ENCODE data around the gene ANKRD11. TPM values are rescaled to one million over a fixed set of nuclear protein-coding genes. Genes with fewer than 3 reads are reported as not detected.

The ANKRD11 gene
- total RNA-seq, 4 donors from 2014 or later: 49.8 to 114 (median 82.2) TPM

DNA sequence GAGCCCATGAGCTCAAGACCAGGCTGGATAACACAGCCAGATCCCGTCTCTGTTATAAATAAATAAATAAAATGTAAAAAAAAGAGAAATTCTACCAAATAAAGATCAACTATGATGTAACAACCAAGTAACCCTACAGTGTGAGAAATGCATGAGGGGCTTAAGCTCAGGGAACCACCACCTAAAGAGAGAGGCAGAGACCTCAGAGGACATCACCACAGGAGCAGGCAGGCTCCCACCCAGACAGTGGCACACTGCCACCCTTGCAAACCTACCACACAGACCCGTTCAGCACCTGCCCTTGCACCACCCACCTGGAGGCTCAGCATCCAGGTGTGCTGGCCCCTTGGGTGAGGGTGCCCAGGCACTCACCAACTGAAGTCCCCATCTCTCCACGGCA, 45.6 kb downstream of the ANKRD11 start:
- DNase-seq (ENCODE audit: low spot score) (no peak), ATAC-seq (ENCODE audit: low FRiP score) (no peak)
- TF ChIP-seq, protein P1, sequence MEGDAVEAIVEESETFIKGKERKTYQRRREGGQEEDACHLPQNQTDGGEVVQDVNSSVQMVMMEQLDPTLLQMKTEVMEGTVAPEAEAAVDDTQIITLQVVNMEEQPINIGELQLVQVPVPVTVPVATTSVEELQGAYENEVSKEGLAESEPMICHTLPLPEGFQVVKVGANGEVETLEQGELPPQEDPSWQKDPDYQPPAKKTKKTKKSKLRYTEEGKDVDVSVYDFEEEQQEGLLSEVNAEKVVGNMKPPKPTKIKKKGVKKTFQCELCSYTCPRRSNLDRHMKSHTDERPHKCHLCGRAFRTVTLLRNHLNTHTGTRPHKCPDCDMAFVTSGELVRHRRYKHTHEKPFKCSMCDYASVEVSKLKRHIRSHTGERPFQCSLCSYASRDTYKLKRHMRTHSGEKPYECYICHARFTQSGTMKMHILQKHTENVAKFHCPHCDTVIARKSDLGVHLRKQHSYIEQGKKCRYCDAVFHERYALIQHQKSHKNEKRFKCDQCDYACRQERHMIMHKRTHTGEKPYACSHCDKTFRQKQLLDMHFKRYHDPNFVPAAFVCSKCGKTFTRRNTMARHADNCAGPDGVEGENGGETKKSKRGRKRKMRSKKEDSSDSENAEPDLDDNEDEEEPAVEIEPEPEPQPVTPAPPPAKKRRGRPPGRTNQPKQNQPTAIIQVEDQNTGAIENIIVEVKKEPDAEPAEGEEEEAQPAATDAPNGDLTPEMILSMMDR (IDR thresholded peaks at IDR 0.05): no peak

DNA sequence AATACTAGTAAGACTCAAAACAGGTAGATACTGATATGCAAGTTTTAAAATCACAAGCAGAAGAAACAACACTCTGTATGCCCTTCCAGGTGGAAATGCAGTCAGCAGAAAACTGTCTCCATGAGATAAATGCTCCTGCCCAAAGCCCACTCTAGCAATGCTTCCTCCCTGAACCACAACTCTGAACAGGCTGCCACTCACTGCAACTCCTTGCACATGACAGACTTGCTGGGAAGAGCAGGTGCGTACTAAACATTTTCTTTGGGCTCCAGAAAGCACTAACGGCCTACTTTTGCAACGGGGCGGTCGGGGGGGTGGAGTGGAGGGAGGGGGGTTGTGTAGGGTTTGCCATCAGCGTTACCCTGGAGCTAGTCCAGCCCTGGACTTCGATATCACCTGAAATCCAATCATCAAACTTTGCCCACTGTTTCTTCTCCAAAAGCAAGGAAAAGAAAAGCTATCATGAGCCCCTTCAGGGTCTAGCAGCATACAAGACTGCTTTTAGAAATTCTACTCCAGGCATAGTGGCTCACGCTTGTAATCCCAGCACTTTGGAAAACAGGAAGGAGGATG, 46.1 kb downstream of the ANKRD11 start:
- DNase-seq (ENCODE audit: low spot score): no peak
- TF ChIP-seq, protein P1 (IDR thresholded peaks at IDR 0.05): no peak
- no peak for ATAC-seq (ENCODE audit: low FRiP score)

DNA sequence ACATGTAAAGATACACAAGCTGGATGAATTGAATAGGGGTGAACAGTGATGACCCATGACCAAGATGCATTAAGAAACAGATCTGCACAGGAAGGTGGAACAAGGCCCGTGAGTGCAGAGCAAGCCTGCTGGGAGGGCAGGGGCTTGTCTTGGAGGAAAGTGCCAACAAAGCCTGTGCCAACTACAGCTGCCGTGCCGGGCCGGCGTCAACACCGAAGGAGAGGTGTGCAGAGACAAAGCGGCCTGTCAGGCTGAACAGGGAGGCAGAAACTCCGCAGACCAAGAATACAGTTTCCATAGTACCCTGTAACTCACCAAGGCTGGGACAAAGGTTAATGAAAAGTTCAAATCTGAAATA, 46.7 kb downstream of the ANKRD11 start:
- TF ChIP-seq, protein P1 (IDR thresholded peaks at IDR 0.05): no peak
- DNase-seq (ENCODE audit: low spot score) (no peak), ATAC-seq (ENCODE audit: low FRiP score) (peak; percentile 2)

DNA sequence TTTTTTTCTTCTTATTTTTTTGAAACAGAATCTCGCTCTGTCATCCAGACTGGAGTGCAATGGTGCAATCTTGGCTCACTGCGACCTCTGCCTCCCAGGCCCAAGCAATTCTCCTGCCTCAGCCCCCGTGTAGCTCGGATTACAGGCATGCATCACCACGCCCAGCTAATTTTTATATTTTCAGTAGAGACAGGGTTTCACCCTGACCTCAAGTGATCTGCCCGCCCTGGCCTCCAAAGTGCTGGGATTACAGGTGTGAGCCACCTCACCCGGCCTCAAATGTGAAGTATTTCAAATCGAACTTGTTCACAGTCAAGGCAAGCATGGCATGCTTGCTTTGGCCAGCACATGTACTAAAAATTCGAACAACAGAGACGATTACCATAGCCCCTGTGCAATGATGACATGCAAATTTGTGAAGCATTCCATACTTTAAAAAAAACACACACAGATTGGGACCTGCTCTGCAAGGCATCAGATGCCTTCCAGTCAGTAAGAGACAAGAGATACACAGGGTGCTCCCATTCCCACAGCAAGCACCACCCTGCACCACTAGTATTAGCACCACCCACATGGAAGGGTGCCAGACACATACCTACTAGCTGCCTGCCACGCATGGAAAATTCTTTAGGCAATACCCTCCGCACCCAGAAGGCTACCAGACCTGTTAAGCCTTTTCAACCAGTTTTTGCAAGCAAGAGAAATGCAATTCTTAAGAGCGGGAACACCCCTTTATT, 47.2 kb downstream of the ANKRD11 start:
- DNase-seq (ENCODE audit: low spot score): no peak
- TF ChIP-seq, protein P1 (IDR thresholded peaks at IDR 0.05): no peak
- peak; percentile 81 for ATAC-seq (ENCODE audit: low FRiP score)

DNA sequence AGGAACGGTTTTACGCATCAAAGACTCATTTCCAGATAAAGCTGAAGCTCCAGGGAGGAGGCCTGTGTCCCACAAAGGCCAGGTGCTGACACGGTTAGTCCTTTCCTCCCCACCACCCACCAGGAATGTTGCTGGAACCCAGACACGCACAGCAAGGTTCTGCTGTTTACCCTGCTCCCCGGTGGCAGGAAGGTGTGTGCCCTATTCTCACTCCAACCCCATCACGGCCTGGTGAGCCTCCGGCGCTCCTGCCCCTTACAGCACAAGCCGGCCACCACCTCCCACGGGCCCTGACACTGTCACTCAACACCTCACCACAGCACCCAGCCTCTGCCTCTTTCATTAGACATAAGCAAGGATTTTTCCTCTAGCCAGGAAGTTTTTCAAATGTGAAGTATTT, 47.8 kb downstream of the ANKRD11 start:
- ATAC-seq (ENCODE audit: low FRiP score): peak; percentile 31

DNA sequence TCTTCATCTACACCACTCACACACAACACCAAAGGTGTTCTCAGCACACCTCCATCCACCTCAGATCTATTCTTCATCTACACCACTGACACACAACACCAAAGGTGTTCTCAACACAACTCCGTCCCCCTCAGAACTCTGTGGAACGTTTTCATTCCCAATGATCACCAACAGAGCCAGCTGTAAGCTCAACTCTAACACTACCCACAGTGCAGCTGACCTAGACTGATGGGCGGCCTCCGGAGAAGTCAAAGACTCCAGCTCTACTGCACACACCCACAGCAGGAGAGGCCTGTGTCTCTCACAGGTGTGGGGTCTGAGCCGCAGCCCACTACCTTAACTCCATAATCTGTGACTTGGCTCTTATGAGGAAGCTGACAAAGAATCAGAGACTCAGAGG, 50.7 kb downstream of the ANKRD11 start:
- no peak for ATAC-seq (ENCODE audit: low FRiP score)
- no peak for DNase-seq (ENCODE audit: low spot score)
- TF ChIP-seq, protein P1 (IDR thresholded peaks at IDR 0.05): no peak

More for the DNA sequence above, 47.8 kb downstream of the ANKRD11 start:
- TF ChIP-seq, protein P1 (IDR thresholded peaks at IDR 0.05): no peak
- no peak for DNase-seq (ENCODE audit: low spot score)

DNA sequence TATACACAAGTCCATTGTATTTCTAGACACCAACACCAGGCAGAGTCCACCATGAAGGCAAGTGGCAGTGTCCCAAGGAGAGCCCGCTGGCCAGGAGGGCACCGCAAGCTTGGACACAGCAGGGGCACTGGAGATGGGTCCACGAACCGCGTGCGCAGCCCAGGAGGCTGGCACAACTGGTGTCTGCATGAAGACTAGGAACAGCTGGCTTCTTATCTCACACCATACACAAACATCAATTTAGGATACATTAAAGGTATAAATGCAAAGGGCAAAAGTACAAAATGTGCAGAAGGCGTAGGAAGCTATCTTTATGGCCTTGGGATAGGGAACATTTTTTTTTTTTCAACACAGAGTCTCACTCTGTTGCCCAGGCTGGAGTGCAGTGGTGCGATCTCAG, 52.4 kb downstream of the ANKRD11 start:
- TF ChIP-seq, protein P1 (IDR thresholded peaks at IDR 0.05): no peak
- no peak for DNase-seq (ENCODE audit: low spot score)
- ATAC-seq (ENCODE audit: low FRiP score): no peak
